Activated CD4-positive, alpha-beta T cell treated with anti-CD3 and anti-CD28 coated beads, Interleukin-2, amount 10 ng/mL, durations not matched to agents 7 days and 5 days (primary cell): ENCODE data around the gene FOXI1. TPM values are rescaled to one million over a fixed set of nuclear protein-coding genes. Genes with fewer than 3 reads are reported as not detected.

Experiments used
- CTCF ChIA-PET: fragments of 350-600 bp; sonication (Branson Sonifier 250); formaldehyde crosslinking; loops from one replicate; lab custom pipeline; 2021; ENCODE audit warnings: antibody characterized with exemption; lab: Charles Lee
- POLR2A ChIA-PET: fragments of 350-600 bp; sonication (Branson Sonifier 250); formaldehyde crosslinking; loops from one replicate; lab custom pipeline; 2021; ENCODE audit warnings: antibody characterized with exemption; lab: Charles Lee
- DNase-seq: peaks from one replicate; pipeline ENCODE4 v3.0.0-alpha.2; 2020
- H3K27ac Mint-ChIP-seq: one replicate; pipeline ENCODE4 v1.8.0; 2021; ENCODE audit warnings: mild to moderate bottlenecking, moderate library complexity, mixed read lengths
- H3K27me3 Mint-ChIP-seq: one replicate; pipeline ENCODE4 v1.8.0; 2021; ENCODE audit warnings: mixed read lengths
- H3K36me3 Mint-ChIP-seq: one replicate; pipeline ENCODE4 v1.8.0; 2021; ENCODE audit warnings: low read depth, mixed read lengths
- H3K4me1 Mint-ChIP-seq: one replicate; pipeline ENCODE4 v1.8.0; 2021; ENCODE audit warnings: mixed read lengths
- H3K4me3 Mint-ChIP-seq: one replicate; pipeline ENCODE4 v1.8.0; 2021; ENCODE audit warnings: mild to moderate bottlenecking, moderate library complexity, mixed read lengths
- H3K9me3 Mint-ChIP-seq: one replicate; pipeline ENCODE4 v1.8.0; 2021; ENCODE audit warnings: mixed read lengths
- total RNA-seq, 2 experiments: library from RNA; stranded (reverse); gene quantifications; one replicate each; pipeline ENCODE4 v1.2.3, GENCODE V29; 2021

The FOXI1 gene
- total RNA-seq, 2 experiments from 2014 or later = not detected

DNA sequence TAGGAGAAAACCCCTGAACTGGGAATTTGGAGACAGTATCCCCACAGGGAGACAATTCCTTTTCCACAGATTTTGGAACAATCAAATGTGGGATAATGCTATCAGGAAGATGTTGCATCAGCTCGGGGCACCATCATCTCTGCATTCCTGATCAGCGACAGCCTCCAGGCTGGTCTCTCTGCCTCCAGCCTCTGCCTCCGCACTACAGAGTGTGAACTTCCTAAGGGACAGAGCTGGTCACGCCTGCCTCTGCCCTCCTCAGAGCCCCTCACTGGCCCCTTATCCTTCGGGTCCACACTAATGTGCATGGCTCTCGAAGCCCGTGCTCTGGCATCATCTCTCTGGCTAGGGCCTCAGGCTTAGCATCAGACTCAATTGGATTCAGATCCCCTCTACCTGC, 8.6 kb downstream of the FOXI1 start:
- Mint-ChIP-seq H3K27me3 (peaks cover 5% of the 10 kb centered on the region), H3K4me3 (no peak overlapping the region), H3K4me1 (no peaks in the 10 kb centered on the region), H3K9me3 (no peaks in the 10 kb centered on the region), H3K36me3 (no peaks in the 10 kb centered on the region), H3K27ac (no peak overlapping the region)
- POLR2A ChIA-PET = no interaction called here
- CTCF ChIA-PET = interaction anchor here (1.1 kb wide), 1 partner anchor 12 kb away, joined by 3 read pairs; no protein-coding TSS in a partner anchor
- DNase-seq = no peak

GRCh38 chr5:170115925-170116324, 10.2 kb downstream of the FOXI1 start:
- no peak for DNase-seq
- ChIA-PET CTCF (no interaction called here), POLR2A (no interaction called here)
- H3K4me1 Mint-ChIP-seq = no peaks in the 10 kb centered on the region
- H3K9me3 Mint-ChIP-seq = no peaks in the 10 kb centered on the region
- H3K27ac Mint-ChIP-seq = no peak overlapping the region
- H3K27me3 Mint-ChIP-seq = peaks cover 11% of the 10 kb centered on the region
- H3K4me3 Mint-ChIP-seq = no peak overlapping the region
- no peaks in the 10 kb centered on the region for H3K36me3 Mint-ChIP-seq

DNA sequence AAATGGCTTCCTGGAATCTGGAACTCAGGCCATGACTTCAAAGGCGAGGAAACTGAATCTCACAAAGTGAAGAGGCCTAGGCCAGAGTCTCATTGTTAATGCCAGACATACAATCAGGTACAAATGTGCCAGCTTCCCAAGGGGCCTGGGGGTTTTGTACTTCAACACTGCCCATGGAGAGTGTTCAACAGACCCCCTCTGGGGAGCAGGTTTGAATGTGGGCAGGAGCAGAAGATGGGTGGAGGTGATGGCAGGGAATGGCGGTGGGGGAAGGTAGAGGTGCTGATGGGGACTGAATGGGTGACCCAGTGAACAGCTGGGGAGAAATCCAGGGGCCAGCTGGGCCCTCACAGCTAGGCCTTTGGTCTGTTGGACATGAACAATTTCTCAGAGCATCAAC, 12.0 kb downstream of the FOXI1 start:
- Mint-ChIP-seq H3K36me3 (no peaks in the 10 kb centered on the region), H3K4me3 (no peak overlapping the region), H3K27me3 (peaks cover 15% of the 10 kb centered on the region), H3K4me1 (no peaks in the 10 kb centered on the region), H3K9me3 (no peaks in the 10 kb centered on the region), H3K27ac (no peak overlapping the region)
- no peak for DNase-seq
- ChIA-PET POLR2A (no interaction called here), CTCF (no interaction called here)

GRCh38 chr5:170120576-170120975, 14.9 kb downstream of the FOXI1 start:
- Mint-ChIP-seq H3K27me3 (peaks cover 21% of the 10 kb centered on the region), H3K27ac (no peak overlapping the region), H3K9me3 (no peaks in the 10 kb centered on the region), H3K4me3 (no peak overlapping the region), H3K36me3 (no peaks in the 10 kb centered on the region), H3K4me1 (no peaks in the 10 kb centered on the region)
- CTCF ChIA-PET = interaction anchor here (0.8 kb wide), 1 partner anchor 22 kb away, joined by 3 read pairs; no protein-coding TSS in a partner anchor
- no peak for DNase-seq
- POLR2A ChIA-PET = no interaction called here

DNA sequence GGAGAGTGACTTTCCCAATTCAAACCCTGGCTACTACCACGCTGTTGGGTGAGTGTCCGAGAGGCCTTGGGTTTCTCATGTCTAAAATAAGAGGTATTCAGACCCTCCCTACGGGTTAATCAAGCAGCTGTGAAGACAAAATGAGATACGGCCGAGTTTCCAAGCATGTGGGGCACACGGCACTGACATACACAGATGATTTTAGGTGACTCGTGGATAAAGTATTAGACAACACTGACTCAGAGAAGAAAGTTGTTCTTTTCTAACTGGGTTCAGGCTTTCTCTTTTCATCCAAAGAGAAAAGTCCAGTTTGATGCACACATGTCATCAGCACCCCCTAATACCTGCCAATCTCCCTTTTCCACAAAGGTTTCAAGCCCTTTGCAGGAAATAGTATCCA, 15.6 kb downstream of the FOXI1 start:
- no peaks in the 10 kb centered on the region for H3K36me3 Mint-ChIP-seq
- no peaks in the 10 kb centered on the region for H3K9me3 Mint-ChIP-seq
- ChIA-PET POLR2A (no interaction called here), CTCF (no interaction called here)
- H3K27me3 Mint-ChIP-seq = peaks cover 25% of the 10 kb centered on the region
- no peak overlapping the region for H3K4me3 Mint-ChIP-seq
- H3K27ac Mint-ChIP-seq = no peak overlapping the region
- no peaks in the 10 kb centered on the region for H3K4me1 Mint-ChIP-seq
- DNase-seq = no peak

DNA sequence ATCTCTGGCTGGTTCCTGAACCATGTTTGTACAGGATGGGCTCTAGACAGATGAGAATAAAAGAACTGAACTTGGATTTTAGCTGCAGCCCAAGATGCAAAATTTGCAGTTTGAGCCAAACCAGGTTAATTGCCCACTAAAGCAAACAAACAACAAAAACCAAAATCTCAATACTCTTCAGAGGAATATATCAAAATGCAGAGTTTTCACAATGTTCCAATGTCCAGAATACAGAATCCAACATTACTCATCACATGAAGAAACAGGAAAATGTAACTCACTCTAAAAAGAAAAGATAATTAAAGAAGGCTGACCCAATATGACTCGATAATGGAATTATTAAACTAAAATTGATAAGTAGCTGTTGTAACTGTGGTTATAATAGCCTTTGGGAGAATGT, 20.4 kb downstream of the FOXI1 start:
- ChIA-PET POLR2A (no interaction called here), CTCF (no interaction called here)
- no peak overlapping the region for H3K4me3 Mint-ChIP-seq

GRCh38 chr5:170126626-170127025, 20.9 kb downstream of the FOXI1 start:
- Mint-ChIP-seq H3K4me1 (no peaks in the 10 kb centered on the region), H3K27ac (no peak overlapping the region), H3K36me3 (no peaks in the 10 kb centered on the region), H3K27me3 (peaks cover 43% of the 10 kb centered on the region), H3K4me3 (no peak overlapping the region), H3K9me3 (no peaks in the 10 kb centered on the region)
- POLR2A ChIA-PET = no interaction called here
- no peak for DNase-seq
- CTCF ChIA-PET = no interaction called here

More for the DNA sequence above, 20.4 kb downstream of the FOXI1 start:
- Mint-ChIP-seq H3K9me3 (no peaks in the 10 kb centered on the region), H3K27me3 (peaks cover 46% of the 10 kb centered on the region), H3K27ac (no peak overlapping the region), H3K4me1 (no peaks in the 10 kb centered on the region), H3K36me3 (no peaks in the 10 kb centered on the region)
- no peak for DNase-seq

- Mint-ChIP-seq H3K9me3 (no peaks in the 10 kb centered on the region), H3K27ac (no peak overlapping the region), H3K36me3 (no peaks in the 10 kb centered on the region), H3K27me3 (peaks cover 55% of the 10 kb centered on the region), H3K4me1 (no peaks in the 10 kb centered on the region), H3K4me3 (no peak overlapping the region)
- ChIA-PET POLR2A (no interaction called here), CTCF (interaction anchor here (0.6 kb wide), 1 partner anchor 438 kb away, joined by 3 read pairs; no protein-coding TSS in a partner anchor)
- DNase-seq = no peak
These were observed 25.5 kb downstream of the FOXI1 start for GRCh38 chr5:170131235-170131634.

DNA sequence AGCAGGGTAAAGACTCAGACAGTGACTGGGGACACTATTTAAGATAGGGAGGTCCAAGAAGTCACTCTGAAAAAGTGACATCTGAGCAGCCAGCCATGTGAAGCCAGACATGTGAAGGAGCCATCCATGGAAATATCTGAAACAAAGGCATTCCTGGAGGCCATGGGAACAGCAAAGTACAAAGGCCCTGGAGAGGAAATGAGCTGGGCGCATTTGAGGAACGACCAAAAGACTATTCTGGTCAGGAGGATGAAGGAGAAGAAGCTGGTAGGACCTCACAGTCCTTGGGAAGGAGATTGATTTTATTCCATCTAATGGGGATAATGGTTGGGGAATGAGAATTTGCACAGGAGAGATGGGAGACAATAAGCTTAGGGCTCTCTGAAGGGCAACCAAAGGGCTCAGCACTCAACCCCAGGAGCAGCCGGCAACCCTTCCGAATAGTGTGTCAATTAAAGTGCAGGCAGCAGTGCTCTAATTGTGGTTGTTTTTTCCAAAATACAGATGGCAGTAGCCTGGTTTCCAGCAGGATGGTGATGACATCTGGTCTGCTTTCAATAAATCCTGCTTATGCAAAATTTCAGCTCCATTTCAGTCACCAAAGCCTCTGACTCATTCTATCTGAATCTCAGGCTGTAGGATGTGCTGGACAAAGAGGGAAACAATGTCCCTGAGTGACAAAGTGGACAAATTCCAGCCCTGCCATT, 26.7 kb downstream of the FOXI1 start:
- no peaks in the 10 kb centered on the region for H3K9me3 Mint-ChIP-seq
- ChIA-PET CTCF (interaction anchor here (1.0 kb wide), 1 partner anchor 8 kb away, joined by 5 read pairs; no protein-coding TSS in a partner anchor), POLR2A (no interaction called here)
- H3K4me3 Mint-ChIP-seq = no peak overlapping the region
- H3K27me3 Mint-ChIP-seq = peaks cover 45% of the 10 kb centered on the region
- H3K4me1 Mint-ChIP-seq = no peaks in the 10 kb centered on the region
- H3K36me3 Mint-ChIP-seq = no peaks in the 10 kb centered on the region
- H3K27ac Mint-ChIP-seq = no peak overlapping the region
- DNase-seq = no peak

DNA sequence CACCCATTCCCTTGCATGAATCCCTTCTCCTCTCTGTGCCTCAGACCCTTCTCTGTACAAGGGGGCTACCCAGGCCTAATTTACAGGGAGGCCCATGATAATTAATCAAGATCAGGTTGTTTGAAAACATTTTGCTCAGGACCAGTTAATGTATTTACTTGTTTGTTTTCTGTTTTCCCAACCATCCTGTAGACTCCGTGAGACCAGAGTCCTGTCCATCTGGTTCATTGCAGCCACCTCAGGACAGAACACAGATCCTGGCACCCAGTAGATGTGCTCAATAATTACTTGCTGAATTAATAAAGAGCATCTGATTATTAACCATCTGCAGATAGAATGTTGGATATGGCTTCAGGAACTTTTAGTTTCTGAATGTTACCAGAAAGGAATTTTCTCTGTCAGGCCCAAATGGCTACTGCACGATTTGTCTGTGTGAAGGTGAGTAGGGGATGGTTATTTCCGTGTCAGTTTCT, 27.3 kb downstream of the FOXI1 start:
- peaks cover 41% of the 10 kb centered on the region for H3K27me3 Mint-ChIP-seq
- no peaks in the 10 kb centered on the region for H3K4me1 Mint-ChIP-seq
- DNase-seq = no peak
- H3K36me3 Mint-ChIP-seq = no peaks in the 10 kb centered on the region
- no peak overlapping the region for H3K4me3 Mint-ChIP-seq
- no peaks in the 10 kb centered on the region for H3K9me3 Mint-ChIP-seq
- CTCF ChIA-PET = no interaction called here
- no peak overlapping the region for H3K27ac Mint-ChIP-seq
- POLR2A ChIA-PET = no interaction called here

DNA sequence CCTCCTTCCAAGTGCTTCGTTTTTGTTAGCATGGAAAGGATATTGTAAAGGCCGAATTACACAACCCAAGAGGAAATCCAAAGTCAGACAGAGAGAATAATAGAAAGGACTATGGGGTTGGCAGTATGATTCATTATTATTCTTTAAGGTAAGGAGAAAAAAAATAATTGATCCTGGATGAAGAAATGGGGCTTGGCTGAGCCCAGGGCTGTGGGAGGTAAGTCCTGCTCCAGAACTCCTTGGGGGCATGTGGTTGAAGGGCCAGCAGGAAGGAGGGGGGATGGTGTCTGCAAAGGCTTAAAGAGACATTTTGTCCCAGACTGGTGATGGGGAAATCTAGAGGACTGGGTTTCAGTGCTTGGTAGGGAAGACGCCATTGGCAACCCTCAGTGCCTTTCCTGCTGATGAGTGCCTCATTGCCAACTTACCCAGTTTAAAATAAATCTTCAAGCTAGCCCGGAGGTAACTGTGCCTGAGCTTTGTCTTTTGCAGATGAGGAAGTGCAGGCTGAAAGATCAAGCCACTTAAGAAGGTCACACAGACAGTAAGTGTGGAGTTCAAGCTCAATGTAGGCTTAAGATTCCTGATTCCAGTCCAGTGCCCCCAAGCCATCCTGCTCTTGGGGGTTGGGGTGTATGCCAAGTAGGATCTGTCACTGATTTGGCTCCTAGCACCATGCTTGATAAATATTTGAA, 30.2 kb downstream of the FOXI1 start:
- peaks cover 22% of the 10 kb centered on the region for H3K27me3 Mint-ChIP-seq
- ChIA-PET POLR2A (no interaction called here), CTCF (no interaction called here)
- no peak for DNase-seq
- no peak overlapping the region for H3K4me3 Mint-ChIP-seq
- H3K27ac Mint-ChIP-seq = no peak overlapping the region
- no peaks in the 10 kb centered on the region for H3K4me1 Mint-ChIP-seq
- H3K36me3 Mint-ChIP-seq = no peaks in the 10 kb centered on the region
- no peaks in the 10 kb centered on the region for H3K9me3 Mint-ChIP-seq

GRCh38 chr5:170136506-170136905, 30.8 kb downstream of the FOXI1 start:
- no peaks in the 10 kb centered on the region for H3K4me1 Mint-ChIP-seq
- H3K9me3 Mint-ChIP-seq = no peaks in the 10 kb centered on the region
- peaks cover 22% of the 10 kb centered on the region for H3K27me3 Mint-ChIP-seq
- ChIA-PET CTCF (no interaction called here), POLR2A (no interaction called here)
- H3K36me3 Mint-ChIP-seq = no peaks in the 10 kb centered on the region
- no peak overlapping the region for H3K4me3 Mint-ChIP-seq
- DNase-seq = no peak
- no peak overlapping the region for H3K27ac Mint-ChIP-seq

DNA sequence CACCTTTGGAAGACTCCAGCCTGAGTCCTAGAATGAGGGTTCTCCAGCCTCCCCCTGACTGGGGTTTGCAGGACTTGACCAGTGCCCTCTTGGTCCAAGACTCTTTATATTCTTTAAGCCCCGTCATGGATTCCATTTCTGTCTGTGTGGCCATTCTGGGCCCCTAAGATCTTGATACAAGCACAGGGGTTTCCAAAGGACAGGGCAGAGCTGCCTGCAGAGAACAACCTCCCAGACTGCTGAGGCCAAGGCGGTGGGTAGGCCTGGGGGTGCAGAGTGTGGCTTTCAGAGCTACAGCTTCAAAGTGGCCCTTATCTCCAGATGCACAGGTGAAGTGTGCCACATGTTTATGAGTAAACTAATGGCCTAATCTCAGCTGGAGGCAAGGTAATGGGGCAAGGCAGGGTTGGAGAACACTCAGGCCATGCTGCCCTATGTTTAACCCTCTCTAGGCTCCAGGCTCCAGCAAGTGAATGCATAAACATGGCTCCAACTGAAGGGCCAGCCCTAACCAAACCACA, 32.1 kb downstream of the FOXI1 start:
- POLR2A ChIA-PET = no interaction called here
- no peak overlapping the region for H3K4me3 Mint-ChIP-seq
- H3K4me1 Mint-ChIP-seq = no peaks in the 10 kb centered on the region
- CTCF ChIA-PET = no interaction called here
- H3K27ac Mint-ChIP-seq = no peak overlapping the region
- no peak for DNase-seq
- no peaks in the 10 kb centered on the region for H3K36me3 Mint-ChIP-seq
- no peaks in the 10 kb centered on the region for H3K9me3 Mint-ChIP-seq
- peaks cover 17% of the 10 kb centered on the region for H3K27me3 Mint-ChIP-seq
